Neural cell (in vitro differentiated cells): ENCODE results near the gene COPS7B. TPM values are rescaled to one million over a fixed set of nuclear protein-coding genes. Genes with fewer than 3 reads are reported as not detected.

Experiments
- H2AFZ ChIP-seq: fragments of 200-600, 300-800 bp; sonication (generic), shearing (Covaris generic); 2 replicates; pipeline ENCODE4 v1.6.0; 2014; ENCODE audit warnings: low read depth, mild to moderate bottlenecking, antibody characterized with exemption, low read length, moderate library complexity
- H3F3A ChIP-seq: fragments of 200-600 bp; shearing (Covaris generic); 2 replicates; pipeline ENCODE4 v1.6.1; 2016; ENCODE audit warnings: mild to moderate bottlenecking, moderate library complexity, mixed read lengths, antibody characterized with exemption, low read length; ENCODE audit not compliant: insufficient read depth, poor library complexity, severe bottlenecking
- H3K27ac ChIP-seq: fragments of 200-600, 300-800 bp; sonication (generic), shearing (Covaris generic); 2 replicates; pipeline ENCODE4 v1.5.1; 2014; ENCODE audit warnings: mild to moderate bottlenecking, low read length, moderate library complexity
- H3K27me3 ChIP-seq: fragments of 300-800, 200-600 bp; sonication (generic), shearing (Covaris generic); 2 replicates; pipeline ENCODE4 v1.6.0; 2014; ENCODE audit warnings: mild to moderate bottlenecking, low read depth, low read length, moderate library complexity; ENCODE audit not compliant: insufficient read depth
- H3K36me3 ChIP-seq: fragments of 300-800, 200-600 bp; sonication (generic), shearing (Covaris generic); 2 replicates; pipeline ENCODE4 v1.5.1; 2014; ENCODE audit warnings: mild to moderate bottlenecking, antibody characterized with exemption, low read length, moderate library complexity; ENCODE audit not compliant: insufficient read depth
- H3K4me2 ChIP-seq: fragments of 300-800, 200-600 bp; sonication (generic), shearing (Covaris generic); 2 replicates; pipeline ENCODE4 v1.6.0; 2014; ENCODE audit warnings: mild to moderate bottlenecking, low read length
- H3K4me3 ChIP-seq: fragments of 300-800, 200-600 bp; sonication (generic), shearing (Covaris generic); 2 replicates; pipeline ENCODE4 v1.5.1; 2014; ENCODE audit warnings: mild to moderate bottlenecking, low read length, moderate library complexity
- H3K79me2 ChIP-seq: fragments of 200-600 bp; shearing (Covaris generic); replicated peaks from 2 replicates; pipeline ENCODE4 v1.6.0; 2014; ENCODE audit warnings: mild to moderate bottlenecking, low read length, moderate library complexity; ENCODE audit not compliant: insufficient read depth
- H3K9ac ChIP-seq: fragments of 300-800, 200-600 bp; sonication (generic), shearing (Covaris generic); 2 replicates; pipeline ENCODE4 v1.6.1; 2016; ENCODE audit warnings: mild to moderate bottlenecking, low read length, mixed read lengths
- H3K9me2 ChIP-seq: fragments of 200-600 bp; shearing (Covaris generic); 2 replicates; pipeline ENCODE4 v1.6.1; 2016; ENCODE audit warnings: mild to moderate bottlenecking, low read length, mixed read lengths; ENCODE audit not compliant: insufficient read depth
- H3K9me3 ChIP-seq: fragments of 200-600, 300-800 bp; sonication (generic), shearing (Covaris generic); 2 replicates; pipeline ENCODE4 v1.6.1; 2016; ENCODE audit warnings: mild to moderate bottlenecking, mixed run types, low read length, moderate library complexity, mixed read lengths
- H4K20me1 ChIP-seq: fragments of 200-600 bp; shearing (Covaris generic); 2 replicates; pipeline ENCODE4 v1.6.1; 2016; ENCODE audit warnings: mild to moderate bottlenecking, mixed run types; ENCODE audit not compliant: insufficient read depth
- CTCF ChIP-seq: fragments of 450-650 bp; IDR thresholded peaks from 2 replicates; pipeline ENCODE4 v1.5.1; 2014; ENCODE audit warnings: antibody characterized with exemption, mild to moderate bottlenecking, moderate library complexity; ENCODE audit not compliant: poor library complexity, severe bottlenecking
- EP300 ChIP-seq: fragments of 450-650 bp; conservative IDR thresholded peaks from 2 replicates; pipeline ENCODE4 v1.6.1; 2014; ENCODE audit warnings: antibody characterized with exemption, mild to moderate bottlenecking, moderate library complexity; ENCODE audit not compliant: poor library complexity, severe bottlenecking
- EZH2 ChIP-seq: fragments of 200-600, 300-800 bp; shearing (Covaris generic), sonication (generic); IDR thresholded peaks from 2 replicates; pipeline ENCODE4 v1.6.1; 2014; ENCODE audit warnings: antibody characterized with exemption, low read length, borderline replicate concordance, mild to moderate bottlenecking; ENCODE audit not compliant: insufficient read depth, poor library complexity, severe bottlenecking
- MXI1 ChIP-seq: fragments of 450-650 bp; conservative IDR thresholded peaks from 2 replicates; pipeline ENCODE4 v1.6.1; 2014; ENCODE audit warnings: antibody characterized with exemption, mild to moderate bottlenecking; ENCODE audit not compliant: poor library complexity, severe bottlenecking
- POLR2AphosphoS5 ChIP-seq: IDR thresholded peaks from 2 replicates; pipeline ENCODE4 v1.6.1; 2012
- RAD21 ChIP-seq: fragments of 450-650 bp; conservative IDR thresholded peaks from 2 replicates; pipeline ENCODE4 v1.6.1; 2014; ENCODE audit warnings: antibody characterized with exemption, mild to moderate bottlenecking, moderate library complexity
- SMC3 ChIP-seq: fragments of 450-650 bp; conservative IDR thresholded peaks from 2 replicates; pipeline ENCODE4 v1.6.1; 2014; ENCODE audit warnings: antibody characterized with exemption, mild to moderate bottlenecking, moderate library complexity; ENCODE audit not compliant: poor library complexity
- TAF1 ChIP-seq: IDR thresholded peaks from 2 replicates; pipeline ENCODE4 v1.6.1; 2012; ENCODE audit warnings: low read depth
- polyA plus RNA-seq: library from polyadenylated mRNA; depleted of rRNA; stranded (reverse); fragments of >200 nt; gene quantifications from 2 replicates; pipeline ENCODE4 v1.2.3, GENCODE V29; 2014
- TF ChIP-seq, protein P1 (sequence below): IDR thresholded peaks from 2 replicates; pipeline ENCODE4 v1.6.1; 2012; ENCODE audit warnings: borderline replicate concordance

COPS7B gene
- polyA plus RNA-seq, 1 donor from 2014 or later, result 23.8 TPM

DNA sequence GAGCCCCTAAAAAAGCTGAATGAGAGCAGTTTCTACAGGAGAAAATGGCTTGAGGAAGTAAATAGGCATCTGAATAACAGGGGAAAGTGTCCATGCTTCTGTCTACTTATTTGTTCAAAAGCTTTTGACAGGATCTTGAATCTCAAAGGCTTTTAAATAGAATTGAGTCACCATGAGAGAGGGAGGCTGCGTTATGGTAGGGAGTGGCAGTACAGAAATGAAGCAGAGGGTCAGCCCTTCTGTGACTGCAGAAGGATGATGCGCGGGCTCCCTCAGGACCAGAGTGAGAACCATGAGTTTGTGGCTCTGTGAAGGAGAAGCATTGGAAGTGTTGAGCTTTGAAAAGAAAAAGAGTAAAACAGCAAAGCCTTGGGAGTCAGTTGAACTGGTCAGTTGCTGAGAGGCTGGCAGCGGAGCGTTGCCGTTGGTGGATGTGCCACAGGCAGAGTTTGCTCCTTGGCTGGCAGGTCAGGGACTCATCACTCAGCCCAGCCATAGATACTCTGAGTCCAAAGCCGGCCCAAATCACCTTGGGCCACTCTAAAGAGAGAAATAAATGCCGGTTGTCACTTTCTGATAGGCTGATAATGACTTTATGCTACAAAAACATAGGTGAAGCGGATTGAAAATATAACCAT, 17.4 kb downstream of the COPS7B start:
- H3F3A ChIP-seq, result no peaks in the 10 kb centered on the region
- H4K20me1 ChIP-seq, result no peaks in the 10 kb centered on the region
- H3K27me3 ChIP-seq, result no peaks in the 10 kb centered on the region
- H3K4me2 ChIP-seq, result no peak overlapping the region
- no peak overlapping the region for H3K4me3 ChIP-seq
- no peaks in the 10 kb centered on the region for H3K9me2 ChIP-seq
- H3K9ac ChIP-seq, result no peak overlapping the region
- H3K27ac ChIP-seq, result no peak overlapping the region
- H3K79me2 ChIP-seq, result no peaks in the 10 kb centered on the region
- peaks cover 5% of the 10 kb centered on the region for H3K36me3 ChIP-seq
- TF ChIP-seq RAD21 (no peak), CTCF (no peak), MXI1 (no peak), EP300 (no peak), TAF1 (no peak), EZH2 (no peak), POLR2AphosphoS5 (no peak), SMC3 (no peak)
- TF ChIP-seq, protein P1, sequence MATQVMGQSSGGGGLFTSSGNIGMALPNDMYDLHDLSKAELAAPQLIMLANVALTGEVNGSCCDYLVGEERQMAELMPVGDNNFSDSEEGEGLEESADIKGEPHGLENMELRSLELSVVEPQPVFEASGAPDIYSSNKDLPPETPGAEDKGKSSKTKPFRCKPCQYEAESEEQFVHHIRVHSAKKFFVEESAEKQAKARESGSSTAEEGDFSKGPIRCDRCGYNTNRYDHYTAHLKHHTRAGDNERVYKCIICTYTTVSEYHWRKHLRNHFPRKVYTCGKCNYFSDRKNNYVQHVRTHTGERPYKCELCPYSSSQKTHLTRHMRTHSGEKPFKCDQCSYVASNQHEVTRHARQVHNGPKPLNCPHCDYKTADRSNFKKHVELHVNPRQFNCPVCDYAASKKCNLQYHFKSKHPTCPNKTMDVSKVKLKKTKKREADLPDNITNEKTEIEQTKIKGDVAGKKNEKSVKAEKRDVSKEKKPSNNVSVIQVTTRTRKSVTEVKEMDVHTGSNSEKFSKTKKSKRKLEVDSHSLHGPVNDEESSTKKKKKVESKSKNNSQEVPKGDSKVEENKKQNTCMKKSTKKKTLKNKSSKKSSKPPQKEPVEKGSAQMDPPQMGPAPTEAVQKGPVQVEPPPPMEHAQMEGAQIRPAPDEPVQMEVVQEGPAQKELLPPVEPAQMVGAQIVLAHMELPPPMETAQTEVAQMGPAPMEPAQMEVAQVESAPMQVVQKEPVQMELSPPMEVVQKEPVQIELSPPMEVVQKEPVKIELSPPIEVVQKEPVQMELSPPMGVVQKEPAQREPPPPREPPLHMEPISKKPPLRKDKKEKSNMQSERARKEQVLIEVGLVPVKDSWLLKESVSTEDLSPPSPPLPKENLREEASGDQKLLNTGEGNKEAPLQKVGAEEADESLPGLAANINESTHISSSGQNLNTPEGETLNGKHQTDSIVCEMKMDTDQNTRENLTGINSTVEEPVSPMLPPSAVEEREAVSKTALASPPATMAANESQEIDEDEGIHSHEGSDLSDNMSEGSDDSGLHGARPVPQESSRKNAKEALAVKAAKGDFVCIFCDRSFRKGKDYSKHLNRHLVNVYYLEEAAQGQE, result no peak
- no peak overlapping the region for H2AFZ ChIP-seq
- no peaks in the 10 kb centered on the region for H3K9me3 ChIP-seq

DNA sequence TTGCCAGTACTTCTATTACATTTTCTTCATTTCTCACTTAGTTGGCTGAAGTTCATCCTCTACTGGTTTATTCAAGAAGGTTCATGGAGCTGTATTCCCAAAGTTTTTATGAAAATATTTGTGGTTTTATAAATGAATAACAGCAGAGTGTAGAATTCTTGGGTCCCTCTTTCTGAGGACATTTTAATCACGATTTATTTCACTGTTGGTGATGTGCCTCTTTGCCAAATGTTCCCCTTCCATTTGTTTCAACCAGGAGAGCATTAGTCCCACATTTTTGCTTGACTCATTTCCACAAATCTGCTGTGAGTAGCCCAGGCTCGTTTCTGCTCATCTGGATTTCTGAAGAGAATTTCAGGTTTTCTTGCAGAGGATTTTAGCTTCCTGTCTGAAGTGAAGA, 20.8 kb downstream of the COPS7B start:
- Histone ChIP-seq H3K27ac (no peak overlapping the region), H3F3A (no peaks in the 10 kb centered on the region), H3K9me2 (no peaks in the 10 kb centered on the region), H3K9me3 (no peaks in the 10 kb centered on the region), H3K4me3 (no peak overlapping the region), H3K36me3 (no peaks in the 10 kb centered on the region), H3K79me2 (no peaks in the 10 kb centered on the region), H3K9ac (no peak overlapping the region), H3K4me2 (no peak overlapping the region), H2AFZ (no peak overlapping the region), H3K27me3 (no peaks in the 10 kb centered on the region), H4K20me1 (no peaks in the 10 kb centered on the region)
- TF ChIP-seq POLR2AphosphoS5 (no peak), RAD21 (no peak), SMC3 (no peak), EP300 (no peak), CTCF (no peak), EZH2 (no peak), MXI1 (no peak), TAF1 (no peak)
- TF ChIP-seq, protein P1, result no peak
